CD14-positive monocyte (primary cell): ENCODE results near the gene LRRC28. TPM values are rescaled to one million over a fixed set of nuclear protein-coding genes. Genes with fewer than 3 reads are reported as not detected.
A peak's percentile ranks its signal among the peaks of the same experiment; 100 is the strongest.

Experiments used
- DNase-seq, 3 donors: peaks; one replicate each; pipeline ENCODE4 v3.0.0-alpha.2; 2011 to 2022
- H2AFZ ChIP-seq: 2 replicates; pipeline ENCODE4 v1.6.0; 2012; ENCODE audit warnings: mild to moderate bottlenecking, low read depth, low read length, inconsistent platforms; ENCODE audit not compliant: insufficient read depth, poor library complexity, severe bottlenecking
- H3K27ac ChIP-seq, 2 donors: 1 replicate in 1 of 2; 2 replicates in 1 of 2; pipeline ENCODE4 v1.5.1; 2012 to 2013; ENCODE audit warnings: low read length in 2 of 2, control low read depth in 1 of 2, inconsistent platforms in 1 of 2, low read depth in 1 of 2, mild to moderate bottlenecking in 1 of 2
- H3K27me3 ChIP-seq, 2 donors: one replicate each; pipeline versions ENCODE4 v1.6.0 to v1.6.1; 2011 to 2013; ENCODE audit warnings: low read length in 2 of 2; ENCODE audit not compliant: control insufficient read depth in 2 of 2, insufficient read depth in 2 of 2
- H3K36me3 ChIP-seq, 2 donors: replicated peaks in 1 of 2; 1 replicate in 1 of 2; 2 replicates in 1 of 2; pipeline versions ENCODE4 v1.5.1 to v1.6.1; 2012 to 2013; ENCODE audit warnings: low read length in 2 of 2, control low read depth in 1 of 2, inconsistent platforms in 1 of 2, mild to moderate bottlenecking in 1 of 2; ENCODE audit not compliant: insufficient read depth in 2 of 2, control insufficient read depth in 1 of 2
- H3K4me1 ChIP-seq, 2 donors: 1 replicate in 1 of 2; 2 replicates in 1 of 2; pipeline versions ENCODE4 v1.5.1 to v1.6.1; 2012 to 2013; ENCODE audit warnings: low read length in 2 of 2, control low read depth in 1 of 2, inconsistent platforms in 1 of 2, mild to moderate bottlenecking in 1 of 2, moderate library complexity in 1 of 2; ENCODE audit not compliant: insufficient read depth in 2 of 2, control insufficient read depth in 1 of 2
- H3K4me2 ChIP-seq: replicated peaks from 2 replicates; pipeline ENCODE3; 2012; ENCODE audit warnings: low read length, moderate library complexity, mild to moderate bottlenecking; ENCODE audit not compliant: poor library complexity, severe bottlenecking; ENCODE audit errors: extremely low read depth
- H3K4me3 ChIP-seq, 3 experiments: fragments of 200-600 bp in 1 of 3; sonication (generic) in 1 of 3; replicated peaks in 1 of 3; 1 replicate in 2 of 3; 2 replicates in 1 of 3; pipeline ENCODE4 v1.5.1; 2011 to 2013; ENCODE audit warnings: low read length in 3 of 3, mild to moderate bottlenecking in 3 of 3, control low read depth in 2 of 3, low read depth in 2 of 3, inconsistent platforms in 1 of 3, moderate library complexity in 1 of 3
- H3K79me2 ChIP-seq: 2 replicates; pipeline ENCODE4 v1.6.0; 2012; ENCODE audit warnings: mild to moderate bottlenecking, control low read depth, inconsistent platforms, low read length, moderate library complexity; ENCODE audit not compliant: insufficient read depth
- H3K9ac ChIP-seq: 2 replicates; pipeline ENCODE4 v1.6.0; 2017; ENCODE audit warnings: low read length, mild to moderate bottlenecking; ENCODE audit not compliant: insufficient read depth, poor library complexity, severe bottlenecking
- H3K9me3 ChIP-seq, 2 donors: replicated peaks in 1 of 2; 1 replicate in 1 of 2; 2 replicates in 1 of 2; pipeline versions ENCODE4 v1.5.1 to v1.6.1; 2012 to 2013; ENCODE audit warnings: low read length in 2 of 2, control low read depth in 1 of 2; ENCODE audit not compliant: control insufficient read depth in 1 of 2, insufficient read depth in 1 of 2
- H4K20me1 ChIP-seq: 2 replicates; pipeline ENCODE4 v1.6.0; 2012; ENCODE audit warnings: mild to moderate bottlenecking, low read length, control low read depth, moderate library complexity; ENCODE audit not compliant: insufficient read depth
- H3K27ac Mint-ChIP-seq, 7 donors: one replicate each; pipeline ENCODE4 v1.8.0; 2020; ENCODE audit warnings: mild to moderate bottlenecking in 7 of 7, mixed read lengths in 7 of 7, moderate library complexity in 6 of 7, inconsistent platforms in 2 of 7
- H3K27me3 Mint-ChIP-seq, 3 donors: one replicate each; pipeline ENCODE4 v1.8.0; 2021 to 2022; ENCODE audit warnings: low read depth in 3 of 3, mild to moderate bottlenecking in 3 of 3, mixed read lengths in 3 of 3, moderate library complexity in 3 of 3, inconsistent platforms in 1 of 3
- H3K36me3 Mint-ChIP-seq, 2 donors: one replicate each; pipeline ENCODE4 v1.8.0; 2020; ENCODE audit warnings: mixed read lengths in 2 of 2, inconsistent platforms in 1 of 2, mild to moderate bottlenecking in 1 of 2
- H3K4me1 Mint-ChIP-seq: one replicate; pipeline ENCODE4 v1.8.0; 2020; ENCODE audit warnings: mild to moderate bottlenecking, mixed read lengths
- H3K4me3 Mint-ChIP-seq, 2 donors: one replicate each; pipeline ENCODE4 v1.8.0; 2020; ENCODE audit warnings: mild to moderate bottlenecking in 2 of 2, mixed read lengths in 2 of 2, moderate library complexity in 1 of 2
- H3K9me3 Mint-ChIP-seq, 7 donors: one replicate each; pipeline ENCODE4 v1.8.0; 2020 to 2022; ENCODE audit warnings: mixed read lengths in 7 of 7, mild to moderate bottlenecking in 6 of 7, moderate library complexity in 6 of 7, inconsistent platforms in 2 of 7
- WGBS: methylation state at CpG from one replicate; pipeline ENCODE4 v1.1.5; 2013; ENCODE audit warnings: missing lambda C conversion rate; ENCODE audit not compliant: insufficient coverage; 5-methylcytosine and 5-hydroxymethylcytosine counted together
- intact Hi-C, 2 donors: fragments of 100-400 bp; cut with micrococcal nuclease; formaldehyde crosslinking; loops; one replicate each; pipeline versions ENCODE4 v1.15.0 to v1.15.1; 2023
- polyA plus RNA-seq, 3 donors: library from polyadenylated mRNA; depleted of rRNA in 1 of 3; unstranded in 2 of 3; stranded (reverse) in 1 of 3; fragments of 300-500 nt in 2 of 3; fragments of >200 nt in 1 of 3; fragmentation: Illumina TruSeq in 2 of 3; gene quantifications; 1 replicate in 2 of 3; 2 replicates in 1 of 3; pipeline ENCODE4 v1.2.3, GENCODE V29; 2012 to 2021
- TF ChIP-seq, protein P1 (sequence below): fragments of 200-600 bp; IDR thresholded peaks from one replicate; pipeline ENCODE4 v1.8.0; 2022; ENCODE audit warnings: antibody characterized with exemption, mild to moderate bottlenecking

LRRC28 gene
- polyA plus RNA-seq, 3 donors, result 18.6 to 25.3 (median 19.8) TPM

DNA sequence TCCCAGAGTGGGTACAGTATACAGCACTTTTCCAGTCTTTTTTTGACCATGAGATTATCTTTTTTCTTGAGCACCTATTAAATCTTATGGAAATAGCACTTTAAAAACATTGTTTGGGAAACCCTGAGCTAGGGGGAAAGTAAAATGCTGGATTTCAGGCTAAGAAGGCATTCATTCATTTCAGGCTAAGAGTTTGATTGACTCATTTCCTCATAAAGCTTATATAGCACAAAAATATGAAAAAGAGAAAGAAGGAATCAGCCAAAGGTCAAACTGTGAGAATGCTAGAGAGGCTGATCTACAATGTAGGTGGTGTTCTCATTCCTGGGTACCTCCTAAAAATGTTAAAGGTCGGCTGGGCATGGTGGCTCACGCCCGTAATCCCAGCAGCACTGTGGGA, 12.4 kb upstream of the LRRC28 start:
- Histone ChIP-seq H3K4me1 (no peaks in the 10 kb centered on the region), H4K20me1 (no peaks in the 10 kb centered on the region), H3K4me2 (no peak overlapping the region), H3K9ac (no peak overlapping the region), H3K27ac (no peak overlapping the region), H3K79me2 (no peaks in the 10 kb centered on the region), H3K9me3 (no peaks in the 10 kb centered on the region), H2AFZ (no peak overlapping the region), H3K27me3 (no peaks in the 10 kb centered on the region), H3K4me3 (no peak overlapping the region), H3K36me3 (no peaks in the 10 kb centered on the region)
- TF ChIP-seq, protein P1, sequence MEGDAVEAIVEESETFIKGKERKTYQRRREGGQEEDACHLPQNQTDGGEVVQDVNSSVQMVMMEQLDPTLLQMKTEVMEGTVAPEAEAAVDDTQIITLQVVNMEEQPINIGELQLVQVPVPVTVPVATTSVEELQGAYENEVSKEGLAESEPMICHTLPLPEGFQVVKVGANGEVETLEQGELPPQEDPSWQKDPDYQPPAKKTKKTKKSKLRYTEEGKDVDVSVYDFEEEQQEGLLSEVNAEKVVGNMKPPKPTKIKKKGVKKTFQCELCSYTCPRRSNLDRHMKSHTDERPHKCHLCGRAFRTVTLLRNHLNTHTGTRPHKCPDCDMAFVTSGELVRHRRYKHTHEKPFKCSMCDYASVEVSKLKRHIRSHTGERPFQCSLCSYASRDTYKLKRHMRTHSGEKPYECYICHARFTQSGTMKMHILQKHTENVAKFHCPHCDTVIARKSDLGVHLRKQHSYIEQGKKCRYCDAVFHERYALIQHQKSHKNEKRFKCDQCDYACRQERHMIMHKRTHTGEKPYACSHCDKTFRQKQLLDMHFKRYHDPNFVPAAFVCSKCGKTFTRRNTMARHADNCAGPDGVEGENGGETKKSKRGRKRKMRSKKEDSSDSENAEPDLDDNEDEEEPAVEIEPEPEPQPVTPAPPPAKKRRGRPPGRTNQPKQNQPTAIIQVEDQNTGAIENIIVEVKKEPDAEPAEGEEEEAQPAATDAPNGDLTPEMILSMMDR, result no peak
- no peaks in the 10 kb centered on the region for H3K9me3 Mint-ChIP-seq
- peaks cover 0 to 4% (median 0%) of the 10 kb centered on the region in 3 donors for H3K27me3 Mint-ChIP-seq
- H3K27ac Mint-ChIP-seq, result no peak overlapping the region
- no CpG with 5 or more reads among the region's 3 CpGs for WGBS
- no peak for DNase-seq
- H3K36me3 Mint-ChIP-seq, result peaks cover 3 to 4% of the 10 kb centered on the region in 2 donors
- H3K4me1 Mint-ChIP-seq, result peaks cover 10% of the 10 kb centered on the region
- intact Hi-C loops, result no loop called here
- no peak overlapping the region for H3K4me3 Mint-ChIP-seq

DNA sequence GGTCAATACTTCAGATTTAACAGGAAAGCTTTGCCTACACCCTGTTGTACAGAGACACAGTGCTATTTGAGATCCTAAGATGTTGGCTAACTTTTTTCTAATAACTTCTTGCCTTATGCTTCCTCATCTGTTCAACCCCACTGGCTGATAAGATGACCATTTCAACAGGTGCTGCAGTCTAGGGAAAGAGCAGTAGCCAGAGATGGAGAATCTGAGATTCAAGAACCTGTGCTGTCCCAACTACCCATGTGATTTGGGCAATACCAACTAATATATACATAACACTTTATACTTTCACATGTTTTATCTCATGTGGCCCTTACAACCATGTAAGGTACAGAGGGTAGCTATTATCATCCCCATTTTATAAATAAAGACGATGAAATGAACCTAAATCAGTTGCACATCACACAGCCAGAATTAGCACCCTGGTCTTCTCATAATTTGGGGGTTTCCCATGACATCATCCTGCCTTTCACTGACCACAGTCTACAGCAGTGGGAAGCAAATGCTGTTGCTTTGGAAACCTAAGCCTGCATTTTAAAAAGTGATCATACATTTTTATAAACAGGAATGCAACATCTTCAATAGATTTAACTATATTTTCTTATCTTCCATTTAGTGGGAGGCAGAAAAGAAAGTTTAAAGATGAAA, 11.6 kb upstream of the LRRC28 start:
- TF ChIP-seq, protein P1, result no peak
- WGBS, result 100% methylated on average over 1 of the region's 1 CpG
- no peak overlapping the region for H3K4me3 ChIP-seq

More for the DNA sequence above, 11.6 kb upstream of the LRRC28 start:
- Histone ChIP-seq H3K9me3 (no peaks in the 10 kb centered on the region), H2AFZ (no peak overlapping the region), H3K36me3 (no peaks in the 10 kb centered on the region), H3K27ac (no peak overlapping the region), H3K4me1 (no peaks in the 10 kb centered on the region), H4K20me1 (no peaks in the 10 kb centered on the region), H3K27me3 (no peaks in the 10 kb centered on the region), H3K9ac (no peak overlapping the region), H3K4me2 (no peak overlapping the region), H3K79me2 (no peaks in the 10 kb centered on the region)
- no peaks in the 10 kb centered on the region for H3K9me3 Mint-ChIP-seq
- DNase-seq, result peak in 1 of 3 donors; percentile 50
- intact Hi-C loops, result no loop called here
- peaks cover 3 to 4% of the 10 kb centered on the region in 2 donors for H3K36me3 Mint-ChIP-seq
- peaks cover 10% of the 10 kb centered on the region for H3K4me1 Mint-ChIP-seq
- H3K4me3 Mint-ChIP-seq, result no peak overlapping the region
- H3K27ac Mint-ChIP-seq, result no peak overlapping the region
- peaks cover 0 to 4% (median 0%) of the 10 kb centered on the region in 3 donors for H3K27me3 Mint-ChIP-seq
